Nephron progenitor cell (in vitro differentiated cells): ENCODE measurements around the gene RAI1.

ENCODE experiments used
- DNase-seq: peaks from one replicate; pipeline ENCODE4 v3.0.0; 2021
- H3K27ac Mint-ChIP-seq: 2 replicates; pipeline ENCODE4 v1.8.0; 2021; ENCODE audit warnings: mild to moderate bottlenecking, moderate library complexity, mixed read lengths
- H3K27me3 Mint-ChIP-seq: 2 replicates; pipeline ENCODE4 v1.8.0; 2021; ENCODE audit warnings: mild to moderate bottlenecking, low read depth, mixed read lengths; ENCODE audit not compliant: poor library complexity
- H3K36me3 Mint-ChIP-seq: 2 replicates; pipeline ENCODE4 v1.8.0; 2021; ENCODE audit warnings: low read depth, mixed read lengths
- H3K4me1 Mint-ChIP-seq: 2 replicates; pipeline ENCODE4 v1.8.0; 2021; ENCODE audit warnings: mixed read lengths
- H3K4me3 Mint-ChIP-seq: 2 replicates; pipeline ENCODE4 v1.8.0; 2021; ENCODE audit warnings: mild to moderate bottlenecking, moderate library complexity, mixed read lengths
- H3K9me3 Mint-ChIP-seq: 2 replicates; pipeline ENCODE4 v1.8.0; 2021; ENCODE audit warnings: mild to moderate bottlenecking, moderate library complexity, mixed read lengths
- TF ChIP-seq, protein P1 (sequence below): fragments of 200-600 bp; sonication (generic); IDR thresholded peaks from 2 replicates; pipeline ENCODE4 v1.5.0; 2021; ENCODE audit warnings: antibody characterized with exemption

The RAI1 gene

DNA sequence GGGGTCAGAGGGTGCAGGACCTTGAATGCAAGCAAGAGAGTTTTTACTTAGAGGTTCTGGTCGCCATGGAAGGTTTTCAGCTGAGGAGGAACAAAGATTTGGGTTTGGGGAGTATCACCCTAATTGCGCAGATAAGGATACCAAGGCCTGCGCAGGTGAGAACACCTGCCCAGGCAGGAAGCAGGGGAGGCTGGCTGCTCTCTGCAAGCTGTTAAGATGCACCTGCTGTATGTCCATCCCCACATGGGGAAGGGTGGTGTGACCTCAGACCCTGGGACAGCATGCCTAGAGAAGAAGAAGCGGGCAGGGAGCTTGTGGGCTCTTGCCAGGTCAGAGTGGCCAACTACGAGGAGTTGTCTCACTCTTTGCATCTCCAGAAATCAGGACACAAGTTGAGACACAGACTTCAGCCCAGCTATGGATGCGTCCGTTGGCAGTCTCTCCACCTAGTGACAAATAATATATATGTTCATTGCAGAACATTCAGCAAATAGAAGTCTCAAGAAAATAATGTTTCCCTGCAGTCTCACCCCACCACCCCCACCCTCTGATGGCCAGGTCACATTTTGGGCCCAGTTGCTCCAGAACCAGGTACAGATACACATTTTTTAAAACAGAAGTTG, 77.8 kb downstream of the RAI1 start:
- Mint-ChIP-seq H3K4me1 (peaks cover 74% of the 10 kb centered on the region), H3K27ac (no peak overlapping the region)

DNA sequence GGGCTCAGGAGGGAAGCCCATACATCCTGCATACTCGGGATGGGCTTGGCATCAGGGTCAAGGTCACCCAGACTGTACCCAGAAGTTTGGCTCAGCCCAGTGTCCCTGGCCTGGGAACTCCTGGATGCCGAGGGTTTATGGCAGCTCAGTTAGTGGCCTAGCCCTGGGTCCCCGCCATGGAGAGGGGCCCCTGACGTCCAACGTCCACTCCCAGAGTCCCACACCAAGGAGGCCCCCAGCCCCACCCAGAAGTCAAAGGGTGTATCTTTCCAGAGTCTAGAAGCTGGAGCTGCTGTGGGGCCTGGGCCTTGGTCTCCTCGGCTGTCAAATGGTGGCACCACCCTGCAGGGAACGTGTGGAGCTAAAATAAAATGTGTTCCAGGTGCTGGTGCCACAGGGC, 79.1 kb downstream of the RAI1 start:
- DNase-seq = no peak
- H3K36me3 Mint-ChIP-seq = peaks cover 31% of the 10 kb centered on the region
- no peaks in the 10 kb centered on the region for H3K9me3 Mint-ChIP-seq
- H3K27ac Mint-ChIP-seq = no peak overlapping the region
- H3K27me3 Mint-ChIP-seq = peaks cover 3% of the 10 kb centered on the region
- H3K4me1 Mint-ChIP-seq = peaks cover 83% of the 10 kb centered on the region
- TF ChIP-seq, protein P1, sequence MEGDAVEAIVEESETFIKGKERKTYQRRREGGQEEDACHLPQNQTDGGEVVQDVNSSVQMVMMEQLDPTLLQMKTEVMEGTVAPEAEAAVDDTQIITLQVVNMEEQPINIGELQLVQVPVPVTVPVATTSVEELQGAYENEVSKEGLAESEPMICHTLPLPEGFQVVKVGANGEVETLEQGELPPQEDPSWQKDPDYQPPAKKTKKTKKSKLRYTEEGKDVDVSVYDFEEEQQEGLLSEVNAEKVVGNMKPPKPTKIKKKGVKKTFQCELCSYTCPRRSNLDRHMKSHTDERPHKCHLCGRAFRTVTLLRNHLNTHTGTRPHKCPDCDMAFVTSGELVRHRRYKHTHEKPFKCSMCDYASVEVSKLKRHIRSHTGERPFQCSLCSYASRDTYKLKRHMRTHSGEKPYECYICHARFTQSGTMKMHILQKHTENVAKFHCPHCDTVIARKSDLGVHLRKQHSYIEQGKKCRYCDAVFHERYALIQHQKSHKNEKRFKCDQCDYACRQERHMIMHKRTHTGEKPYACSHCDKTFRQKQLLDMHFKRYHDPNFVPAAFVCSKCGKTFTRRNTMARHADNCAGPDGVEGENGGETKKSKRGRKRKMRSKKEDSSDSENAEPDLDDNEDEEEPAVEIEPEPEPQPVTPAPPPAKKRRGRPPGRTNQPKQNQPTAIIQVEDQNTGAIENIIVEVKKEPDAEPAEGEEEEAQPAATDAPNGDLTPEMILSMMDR = no peak
- no peak overlapping the region for H3K4me3 Mint-ChIP-seq

More for the DNA sequence above, 77.8 kb downstream of the RAI1 start:
- Mint-ChIP-seq H3K27me3 (peaks cover 3% of the 10 kb centered on the region), H3K36me3 (peaks cover 22% of the 10 kb centered on the region), H3K4me3 (no peak overlapping the region), H3K9me3 (no peaks in the 10 kb centered on the region)
- DNase-seq = no peak
- TF ChIP-seq, protein P1 = no peak

DNA sequence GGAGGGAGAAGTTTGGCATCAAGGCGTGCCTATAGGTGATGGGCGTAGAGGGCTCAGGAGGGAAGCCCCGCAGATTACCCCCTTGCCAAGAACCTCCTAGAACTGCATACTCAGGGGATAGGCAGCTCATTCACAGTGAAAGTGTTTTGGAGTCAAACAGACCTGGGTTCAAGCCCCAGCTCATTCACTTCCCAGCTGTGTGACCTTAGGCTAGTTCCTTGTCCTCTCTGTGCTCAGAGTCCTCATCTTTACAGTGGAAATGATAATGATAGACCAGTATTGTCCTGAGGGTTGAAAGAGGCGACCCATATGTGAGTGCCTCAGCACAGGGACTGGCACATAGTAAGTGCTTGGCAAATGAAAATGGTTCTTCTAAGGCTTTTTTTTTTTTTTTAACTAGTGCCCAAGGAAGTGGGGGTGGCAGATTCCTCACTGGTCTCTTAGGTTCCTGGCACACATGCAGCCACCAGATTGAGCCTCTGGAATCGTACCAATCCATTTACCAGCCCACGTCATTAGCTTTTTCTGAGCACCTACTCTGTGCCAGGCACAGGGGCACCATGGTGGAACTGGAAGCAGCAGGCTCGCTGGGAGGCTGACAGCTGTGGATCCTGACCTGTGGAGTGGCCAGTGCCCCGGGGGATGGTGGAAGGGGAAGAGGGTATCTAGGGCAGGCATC, 79.8 kb downstream of the RAI1 start:
- no peak for DNase-seq
- TF ChIP-seq, protein P1 = no peak
- Mint-ChIP-seq H3K27me3 (peaks cover 3% of the 10 kb centered on the region), H3K36me3 (peaks cover 31% of the 10 kb centered on the region), H3K27ac (no peak overlapping the region), H3K4me1 (peaks cover 85% of the 10 kb centered on the region), H3K9me3 (no peaks in the 10 kb centered on the region), H3K4me3 (no peak overlapping the region)

GRCh38 chr17:17761894-17762743, 80.9 kb downstream of the RAI1 start:
- Mint-ChIP-seq H3K36me3 (peaks cover 31% of the 10 kb centered on the region), H3K9me3 (no peaks in the 10 kb centered on the region), H3K27ac (peak overlapping the region; percentile 59), H3K4me3 (no peak overlapping the region), H3K4me1 (peaks cover 87% of the 10 kb centered on the region), H3K27me3 (peaks cover 3% of the 10 kb centered on the region)
- DNase-seq = no peak
- TF ChIP-seq, protein P1 = no peak

GRCh38 chr17:17762744-17763105, 81.5 kb downstream of the RAI1 start:
- DNase-seq = no peak
- Mint-ChIP-seq H3K4me3 (no peak overlapping the region), H3K27ac (no peak overlapping the region), H3K9me3 (no peaks in the 10 kb centered on the region), H3K36me3 (peaks cover 30% of the 10 kb centered on the region), H3K27me3 (peaks cover 3% of the 10 kb centered on the region), H3K4me1 (peaks cover 87% of the 10 kb centered on the region)
- TF ChIP-seq, protein P1 = no peak
